HG02870 (cell line): ENCODE measurements around the gene SVBP.
A peak's percentile ranks its signal among the peaks of the same experiment; 100 is the strongest.

Source experiments
- ATAC-seq: cut with Tn5 transposase; IDR thresholded peaks from one replicate; pipeline ENCODE4 v1.9.1; 2021; ENCODE audit warnings: mild to moderate bottlenecking, moderate library complexity; ENCODE audit not compliant: unreplicated experiment

The SVBP gene

DNA sequence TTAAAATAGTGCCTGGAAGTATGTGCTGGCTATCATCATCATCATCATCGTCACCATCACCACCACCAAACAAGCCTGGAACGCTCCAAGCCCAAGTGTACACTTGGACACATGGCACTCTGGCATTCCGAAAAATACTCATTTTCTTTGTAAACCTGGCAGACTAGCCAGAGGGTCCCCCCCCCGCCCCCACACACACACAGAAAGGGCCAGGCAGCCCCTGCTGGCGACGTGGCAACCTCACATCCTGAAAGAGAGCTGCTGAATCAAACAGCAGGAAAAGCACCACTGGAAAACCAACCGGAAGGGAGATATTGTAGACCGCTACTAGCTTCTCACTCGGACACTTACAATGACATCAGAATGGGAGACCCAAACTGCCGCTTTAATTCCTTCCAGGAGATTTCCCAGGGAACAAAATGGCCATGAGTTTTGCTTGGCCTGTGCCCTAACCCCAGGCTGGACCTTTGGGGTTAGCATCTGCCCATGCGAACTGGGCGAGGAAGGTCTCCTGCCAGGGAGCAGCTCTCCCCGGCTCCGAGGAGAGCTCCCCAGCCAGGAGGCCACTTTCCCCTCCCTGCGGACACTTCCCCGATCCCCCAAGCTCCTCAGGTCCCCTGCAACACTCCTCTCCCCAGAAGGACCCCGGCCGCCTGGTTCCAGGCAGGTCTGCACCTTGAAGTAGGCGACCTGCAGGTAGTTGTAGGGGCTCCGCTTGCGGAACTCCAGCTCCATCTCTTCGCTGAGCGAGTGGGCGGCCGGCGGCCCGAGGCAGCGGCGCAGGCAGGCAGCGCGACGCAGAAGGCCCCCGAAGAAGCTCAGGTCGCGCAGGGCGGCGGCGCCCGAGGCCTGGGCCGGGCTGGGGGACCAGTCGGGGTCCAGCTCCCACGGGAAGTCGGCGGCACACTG lies 51.1 kb downstream of the SVBP start:
- ATAC-seq, result peak; percentile 10

DNA sequence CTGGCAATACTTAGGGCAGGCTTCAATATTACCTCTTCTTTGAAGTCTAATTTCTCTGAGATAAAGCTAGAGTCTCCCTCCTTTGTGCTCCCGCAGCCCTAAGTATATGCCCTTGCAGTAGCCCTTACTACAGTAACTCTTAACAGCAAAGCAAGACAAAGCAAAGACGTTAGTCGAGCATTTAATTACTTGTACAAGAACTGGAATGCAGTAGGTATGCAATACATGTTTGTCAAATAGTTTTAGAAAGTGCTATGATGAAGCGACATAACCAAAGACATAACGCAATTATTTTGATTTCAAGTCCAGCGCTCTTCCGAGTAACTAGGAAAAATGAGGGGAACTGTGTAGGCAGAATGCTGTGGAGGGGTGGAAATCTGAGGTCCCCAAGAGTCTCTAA lies 51.9 kb downstream of the SVBP start:
- no peak for ATAC-seq

DNA sequence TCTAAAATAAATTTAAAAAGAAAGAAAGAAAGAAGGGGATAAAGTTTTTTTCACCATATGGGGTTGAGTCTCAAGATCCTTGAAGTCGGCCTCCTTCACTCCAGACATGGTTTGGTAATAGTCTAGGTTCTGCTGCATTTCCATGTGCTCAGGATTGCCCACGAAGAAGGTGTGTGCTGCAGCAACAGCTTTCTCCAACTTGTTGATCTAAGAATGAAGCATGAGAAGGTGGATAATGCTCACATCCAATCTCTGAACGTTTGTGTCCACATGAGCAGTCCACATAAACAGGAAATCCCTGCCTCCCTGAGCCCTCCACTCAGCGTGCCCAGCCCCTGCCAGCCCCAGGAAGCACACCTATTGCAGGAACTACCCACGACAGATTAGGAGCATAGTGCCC lies 54.9 kb downstream of the SVBP start:
- no peak for ATAC-seq

DNA sequence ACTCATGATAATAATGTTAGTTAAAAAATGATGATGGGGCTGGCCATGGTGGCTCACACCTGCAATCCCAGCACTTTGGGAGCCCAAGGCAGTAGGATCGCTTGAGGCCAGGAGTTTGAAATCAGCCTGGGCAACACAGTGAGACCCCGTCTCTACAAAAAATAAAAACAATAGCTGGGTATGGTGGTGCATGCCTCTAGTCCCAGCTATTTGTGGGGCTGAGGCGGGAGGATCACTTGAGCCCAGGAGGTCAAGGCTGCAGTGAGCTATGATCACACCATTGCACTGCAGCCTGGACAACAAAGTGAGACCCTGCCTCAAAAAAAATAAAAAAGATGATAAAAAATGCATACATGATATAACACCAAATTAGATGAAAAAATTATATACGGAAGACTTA lies 55.6 kb downstream of the SVBP start:
- ATAC-seq, result no peak

DNA sequence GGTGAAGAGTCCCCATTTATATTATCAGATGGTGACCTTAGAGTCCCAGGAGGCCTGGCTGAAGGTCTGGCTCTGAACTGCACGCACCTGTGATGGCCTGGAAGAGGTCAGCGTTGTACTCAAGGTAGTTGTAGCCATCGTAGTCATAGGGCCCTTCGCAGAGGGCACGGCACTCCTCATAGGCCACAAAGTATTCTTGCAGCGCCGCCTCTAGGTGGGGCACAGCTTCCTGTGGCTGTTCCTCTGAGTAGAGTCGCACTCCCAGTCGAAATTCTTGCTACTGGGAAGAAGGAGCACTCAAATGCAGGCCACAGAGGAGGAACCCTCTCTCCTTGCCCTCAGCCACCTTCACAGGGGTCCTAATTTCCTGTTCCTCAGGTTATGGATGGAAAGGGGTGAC lies 58.1 kb downstream of the SVBP start:
- no peak for ATAC-seq

DNA sequence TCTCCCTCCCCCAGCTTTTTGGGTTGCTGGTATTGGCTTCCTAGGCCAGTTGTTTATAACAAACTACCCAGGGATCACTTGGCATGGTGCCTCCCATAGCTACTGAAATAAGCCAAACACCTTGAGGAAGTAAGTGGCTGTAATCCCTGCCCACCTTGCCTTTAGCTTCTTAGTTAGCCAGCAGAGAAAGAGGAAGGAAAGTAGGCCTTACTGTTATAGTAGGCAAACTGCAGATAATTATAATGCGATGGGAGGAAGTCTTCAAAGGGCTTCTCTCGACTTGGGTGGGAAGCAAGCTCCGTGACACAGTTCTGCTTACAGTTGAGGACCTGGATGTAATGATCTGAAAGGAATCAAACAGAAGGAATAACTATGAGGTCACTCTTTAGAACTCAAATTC lies 58.6 kb downstream of the SVBP start:
- ATAC-seq, result no peak

DNA sequence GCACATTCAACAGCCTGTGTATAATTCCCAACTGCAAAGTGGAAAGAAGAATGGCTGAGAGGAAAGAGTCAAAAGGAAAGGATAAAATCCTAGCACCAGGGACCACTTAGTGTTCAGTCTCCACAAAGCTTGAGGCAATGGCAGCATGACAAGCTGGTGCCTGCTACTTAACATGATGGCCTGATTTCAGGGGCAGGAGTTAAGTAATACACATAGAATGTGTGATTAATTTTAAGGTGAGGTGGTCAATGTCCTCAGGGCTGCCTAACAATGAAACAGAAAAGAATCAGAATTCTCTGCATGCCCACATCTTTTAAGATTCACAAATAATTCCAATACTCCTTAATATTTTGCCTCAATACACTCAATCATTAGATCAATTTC lies 59.3 kb downstream of the SVBP start:
- ATAC-seq, result no peak
